C1 segment of cervical spinal cord (tissue), 14 donors: ENCODE measurements around the gene RNASEL.
A peak's percentile ranks its signal among the peaks of the same experiment; 100 is the strongest.
"Not testable (repeated sequence)": the region's sequence is repeated elsewhere in the genome, so short reads cannot be mapped to it uniquely, and the experiment has no call there.

ENCODE experiments used
- DNase-seq, 14 donors: peaks; one replicate each; lab custom pipeline; 2025; lab: John Stamatoyannopoulos, UW

Gene RNASEL

DNA sequence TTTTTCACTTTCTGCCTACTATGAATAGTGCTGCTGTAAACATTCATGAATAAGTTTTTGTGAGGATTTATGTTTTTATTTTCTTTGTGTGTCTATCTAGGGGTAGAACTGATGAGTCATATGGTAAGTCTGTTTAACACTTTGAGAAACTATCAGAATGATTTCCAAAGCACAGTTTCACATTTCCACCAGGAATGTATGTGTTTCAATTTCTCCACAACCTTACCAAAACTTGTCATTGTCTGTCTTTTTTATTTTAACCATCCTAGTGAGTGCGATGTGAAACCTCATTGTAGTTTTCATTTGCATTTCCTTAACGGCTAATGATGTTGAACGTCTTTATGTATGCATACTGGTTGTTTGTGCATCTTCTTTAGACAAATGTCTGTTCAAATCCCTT, 23.5 kb downstream of the RNASEL start:
- DNase-seq: no peak

DNA sequence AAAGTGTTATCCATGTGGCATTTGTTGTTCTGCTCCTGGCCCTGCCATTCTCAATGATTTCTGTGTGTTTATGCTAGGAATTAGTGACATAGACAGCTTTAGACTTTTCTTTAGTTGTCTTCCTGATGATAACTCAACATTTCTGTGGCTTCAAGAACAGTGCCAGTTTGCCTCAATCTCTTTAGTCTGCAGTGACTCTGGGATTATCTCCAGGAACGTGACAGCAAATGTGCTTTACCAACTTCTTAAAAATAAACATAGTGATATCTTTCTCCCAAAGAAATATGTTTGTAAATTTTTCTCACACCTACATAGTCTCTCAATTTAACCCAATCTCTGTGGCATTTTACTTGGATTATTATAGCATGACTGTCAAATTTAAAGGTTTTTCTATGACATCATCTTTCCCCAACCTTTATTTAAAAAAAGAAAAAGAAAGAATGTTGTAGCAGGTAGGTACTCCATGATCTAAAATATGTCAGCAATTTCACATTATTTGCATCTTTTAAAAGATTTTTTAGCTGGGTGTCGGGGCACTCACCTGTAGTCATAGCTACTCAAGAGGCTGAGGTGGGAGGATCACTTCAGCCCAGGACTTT, 24.6 kb downstream of the RNASEL start:
- no peak for DNase-seq

DNA sequence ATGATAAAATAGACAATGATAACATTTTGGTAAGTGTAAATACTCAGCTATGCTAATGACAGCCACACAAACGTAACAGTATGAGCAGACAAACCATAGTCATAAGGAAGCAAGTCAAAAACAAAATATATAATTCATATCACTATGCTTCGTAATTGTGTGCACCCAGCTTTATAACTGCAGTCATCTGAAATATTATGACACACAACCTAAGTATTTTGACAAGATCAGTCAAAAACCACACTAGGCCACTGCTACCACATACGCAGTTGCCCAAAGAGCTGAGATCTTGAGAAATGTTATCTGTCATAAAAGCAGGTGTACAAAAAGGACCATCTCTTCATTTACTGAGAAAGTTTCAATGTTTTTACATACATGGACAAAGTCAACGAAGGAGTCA, 26.0 kb downstream of the RNASEL start:
- no peak for DNase-seq

DNA sequence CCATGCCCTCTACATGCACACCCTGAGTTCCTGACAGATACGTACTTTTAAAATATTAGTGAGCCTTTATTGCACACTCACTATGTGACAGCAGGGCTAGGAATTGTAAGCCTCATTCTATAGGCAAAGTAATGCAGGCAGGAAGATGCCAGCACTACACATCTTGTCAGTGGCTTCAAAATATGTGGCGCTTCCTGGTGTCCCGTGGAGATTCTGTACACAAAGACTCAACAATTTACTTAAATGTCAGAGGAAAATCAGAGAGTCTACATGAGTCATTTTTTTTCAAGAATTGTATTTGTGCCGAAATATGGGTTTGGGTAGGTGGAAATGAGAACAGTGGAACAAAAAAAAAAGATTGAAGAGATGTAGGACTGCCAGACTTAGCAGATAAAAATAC, 27.6 kb downstream of the RNASEL start:
- DNase-seq: no peak

DNA sequence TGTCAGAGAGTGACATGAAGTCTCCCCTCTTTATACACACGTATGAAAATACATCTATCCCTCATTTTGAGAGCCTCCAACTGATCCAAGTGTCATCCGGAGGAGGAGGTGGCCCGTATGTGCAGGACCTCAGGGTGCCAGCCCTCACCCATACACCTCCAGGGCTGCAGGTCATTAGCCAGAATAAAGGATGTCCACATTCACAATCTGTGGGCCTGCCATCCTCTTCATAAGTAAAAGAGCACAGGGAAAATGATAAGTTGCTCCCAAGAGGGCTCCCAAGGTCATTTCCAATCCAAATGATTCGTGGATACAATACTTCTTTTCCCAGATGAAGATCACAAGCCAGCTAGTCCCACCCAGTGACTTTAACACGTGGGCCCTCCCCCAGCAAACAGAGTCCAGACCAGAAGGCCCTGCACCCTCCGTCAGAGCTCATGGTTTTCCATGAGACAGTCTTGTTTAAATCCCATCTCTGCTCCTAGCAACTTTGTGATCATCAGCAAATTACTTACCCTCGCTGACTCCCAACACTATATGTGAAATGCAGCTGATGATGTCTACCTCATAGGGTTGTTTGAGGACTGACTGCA, 28.6 kb downstream of the RNASEL start:
- DNase-seq: no peak

DNA sequence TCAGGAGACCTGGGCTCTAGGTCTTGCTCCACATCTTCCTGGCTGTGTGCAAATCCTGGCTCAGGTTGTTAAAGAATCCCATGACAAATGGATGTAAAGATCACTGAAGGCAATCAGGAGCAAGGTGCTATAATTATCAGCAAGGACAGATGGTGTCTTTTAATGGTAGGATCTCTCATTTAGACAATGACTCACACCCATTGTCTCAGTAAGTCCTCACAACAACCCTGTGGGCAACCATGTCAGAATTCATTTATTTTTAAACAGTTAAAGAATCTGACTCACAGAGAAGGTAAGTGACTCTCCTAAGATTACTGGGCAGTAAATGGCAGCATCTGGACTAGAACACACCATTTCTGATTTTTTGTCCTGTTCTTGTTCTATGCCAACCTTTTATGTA, 32.8 kb downstream of the RNASEL start:
- DNase-seq: no peak

DNA sequence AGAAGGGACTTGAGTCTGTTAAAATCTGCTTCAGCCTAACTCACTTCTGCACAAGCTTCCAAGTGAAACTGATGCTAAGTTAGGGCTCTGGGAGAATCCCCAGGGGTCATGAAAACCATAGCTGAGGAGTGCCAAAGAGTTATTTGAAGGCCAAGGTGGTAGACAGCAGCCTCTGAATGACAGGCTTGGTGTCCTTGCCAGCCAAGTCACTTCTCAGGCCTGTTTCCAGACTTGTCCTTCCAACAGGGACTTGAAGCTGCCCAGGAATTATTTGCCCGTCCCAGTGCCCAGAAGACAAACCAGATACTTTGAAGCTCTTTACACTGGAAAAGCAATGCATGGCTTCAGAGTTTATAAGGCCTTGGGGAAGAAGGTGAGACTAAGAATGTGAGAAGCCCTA, 33.6 kb downstream of the RNASEL start:
- no peak for DNase-seq

DNA sequence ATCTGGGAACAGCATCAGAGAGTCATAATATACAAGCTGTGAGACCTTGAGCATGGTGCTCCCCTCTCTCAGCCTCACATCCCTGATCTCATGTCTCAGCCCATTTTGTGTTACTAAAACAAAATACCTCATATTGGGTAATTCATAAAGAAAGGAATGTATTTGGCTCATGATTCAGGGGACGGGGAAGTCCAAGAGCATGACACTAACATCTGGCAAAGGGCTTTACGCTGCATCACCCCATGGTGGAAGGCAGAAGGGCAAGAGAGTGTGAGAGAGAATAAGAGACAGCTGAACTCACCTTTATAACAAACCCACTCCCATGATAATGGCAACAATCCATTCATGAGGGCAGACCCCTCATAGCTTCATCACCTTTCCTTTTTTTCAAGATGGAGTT, 36.5 kb downstream of the RNASEL start:
- DNase-seq: no peak

DNA sequence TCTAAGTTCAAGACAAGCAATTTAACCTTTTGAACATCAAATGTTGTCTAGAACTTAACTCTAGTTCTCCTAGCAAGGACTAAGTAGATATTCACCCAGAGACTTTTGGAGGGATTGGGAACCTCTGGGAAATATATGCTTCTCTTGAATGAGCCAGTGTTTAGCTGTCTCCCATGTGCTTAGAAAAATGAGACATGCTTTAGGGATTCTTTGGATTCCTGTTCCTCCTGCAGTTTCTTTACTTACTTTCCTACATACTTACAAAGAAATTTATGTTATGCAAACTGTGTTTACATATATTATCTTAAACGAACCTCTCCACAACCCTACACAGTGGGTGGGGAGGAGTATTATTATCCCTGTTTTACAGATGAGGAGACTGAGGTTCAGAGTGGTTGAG, 39.2 kb downstream of the RNASEL start:
- no peak for DNase-seq

DNA sequence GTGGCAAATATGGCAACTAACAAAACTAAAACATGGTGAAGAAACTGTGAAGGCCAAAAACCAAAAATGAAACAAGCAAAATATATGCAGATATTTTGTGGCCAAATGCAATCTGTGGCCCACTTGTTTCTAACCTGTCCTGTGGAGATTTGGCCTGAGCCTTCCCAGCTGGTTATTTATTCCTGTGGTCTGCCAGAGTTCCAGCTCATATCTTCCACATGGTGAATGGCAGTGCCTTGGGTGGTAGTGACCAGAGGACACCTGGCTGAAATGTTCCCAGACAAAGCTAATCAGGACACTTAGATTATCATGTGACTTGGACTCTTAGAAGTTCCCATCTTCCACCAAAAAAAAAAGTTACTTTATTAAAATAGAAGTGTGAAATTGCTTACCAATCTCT, 39.7 kb downstream of the RNASEL start:
- DNase-seq: peak in 1 of 14 donors; percentile 13

DNA sequence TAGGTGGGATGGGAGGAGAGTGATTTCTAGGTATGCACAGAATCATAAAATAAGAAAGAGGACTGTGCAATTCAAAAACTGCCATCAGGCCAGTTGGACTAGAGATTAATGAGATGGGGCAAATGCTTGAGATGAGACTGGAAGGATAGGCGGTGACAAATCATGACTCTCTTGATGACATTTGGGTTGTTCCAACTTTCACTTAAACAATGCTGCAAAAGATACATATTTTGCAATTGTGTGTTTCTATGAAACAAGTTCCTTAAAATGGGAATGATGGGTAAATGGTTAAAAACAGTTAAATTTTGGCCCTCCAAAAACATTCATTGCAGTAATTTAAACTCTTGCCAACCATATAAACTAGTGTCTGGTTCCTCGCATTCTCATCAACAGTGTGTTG, 55.2 kb downstream of the RNASEL start:
- DNase-seq: no peak

DNA sequence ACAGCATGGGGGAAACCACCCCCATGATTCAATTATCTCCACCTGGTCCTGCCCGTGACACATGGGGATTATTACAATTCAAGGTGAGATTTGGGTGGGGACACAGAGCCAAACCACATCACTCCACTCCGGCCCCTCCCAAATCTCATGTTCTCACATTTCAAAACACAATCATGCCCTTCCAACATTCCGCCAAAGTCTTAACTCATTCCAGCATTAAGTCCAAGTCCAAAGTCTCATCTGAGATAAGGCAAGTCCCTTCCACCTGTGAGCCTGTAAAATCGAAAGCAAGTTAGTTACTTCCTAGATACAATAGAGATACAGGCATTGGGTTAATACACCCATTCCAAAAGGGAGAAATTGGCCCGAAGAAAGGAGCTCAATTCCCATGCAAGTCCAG, 60.9 kb downstream of the RNASEL start:
- DNase-seq: not testable (repeated sequence)

DNA sequence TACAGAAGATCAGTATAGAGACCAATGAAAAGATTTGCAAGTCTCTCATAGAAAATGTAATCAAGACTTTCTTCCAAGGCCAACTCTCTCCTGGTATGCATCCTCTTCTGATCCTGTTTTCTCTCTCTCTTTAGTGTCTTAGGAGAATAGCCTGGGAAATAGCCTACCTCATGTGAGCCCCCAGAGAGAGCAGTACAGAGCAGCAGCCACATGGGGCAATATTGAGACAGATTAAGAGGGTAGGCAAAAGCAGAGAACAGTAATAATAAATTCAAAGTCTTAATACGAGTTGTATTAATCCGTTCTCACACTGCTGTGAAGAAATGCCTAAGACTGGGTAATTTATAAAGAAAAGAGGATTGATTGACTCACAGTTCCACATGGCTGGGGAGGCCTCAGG, 61.4 kb downstream of the RNASEL start:
- DNase-seq: no peak

DNA sequence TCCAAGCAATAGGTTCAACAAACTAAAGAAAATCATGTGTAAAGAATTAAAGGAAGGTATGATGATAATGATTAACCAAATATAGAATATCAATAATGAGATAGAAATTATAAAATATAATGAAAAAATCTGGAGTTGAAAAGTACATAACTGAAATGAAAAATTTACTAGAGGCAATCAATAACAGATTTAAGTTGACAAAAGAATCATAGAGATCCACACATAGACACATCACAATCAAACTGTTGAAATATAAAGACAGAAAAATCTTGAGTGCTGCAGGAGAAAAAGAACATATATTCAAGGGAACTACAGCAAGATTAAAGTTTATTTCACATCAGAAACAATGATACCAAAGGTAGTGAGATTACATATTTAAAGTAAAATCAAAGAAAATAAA, 63.7 kb downstream of the RNASEL start:
- no peak for DNase-seq
